Astrocyte (in vitro differentiated cells and primary cell): Measurements from ENCODE around the gene VAMP1.

Source experiments
- CTCF ChIP-seq: IDR thresholded peaks from 2 replicates; pipeline ENCODE4 v1.5.1; 2011; ENCODE audit warnings: low read depth, mild to moderate bottlenecking, inconsistent platforms, low read length, moderate library complexity; ENCODE audit not compliant: insufficient read depth
- EZH2 ChIP-seq: IDR thresholded peaks from 2 replicates; pipeline ENCODE4 v1.6.1; 2012; ENCODE audit warnings: mild to moderate bottlenecking, low read length, inconsistent platforms; ENCODE audit not compliant: insufficient read depth

DNA sequence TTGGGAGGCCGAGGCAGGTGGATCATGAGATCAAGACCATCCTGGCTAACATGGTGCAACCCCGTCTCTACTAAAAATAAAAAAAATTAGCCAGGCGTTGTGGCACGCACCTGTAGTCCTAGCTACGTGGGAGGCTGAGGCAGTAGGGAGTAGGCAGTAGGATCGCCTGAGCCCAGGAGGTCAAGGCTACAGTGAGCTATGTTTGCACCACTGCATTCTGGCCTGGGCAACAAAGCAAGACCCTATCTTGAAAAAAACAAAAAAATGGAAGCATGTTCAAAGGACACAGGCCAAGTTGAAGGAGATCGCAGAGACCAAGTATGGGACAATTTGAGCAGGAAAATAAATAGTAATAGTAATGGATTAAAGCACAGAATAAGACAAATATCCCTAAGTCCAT lies 37.6 kb upstream of the VAMP1 start:
- TF ChIP-seq CTCF, result no peak
- TF ChIP-seq EZH2, result no peak
